Endodermal cell (in vitro differentiated cells): ENCODE measurements around the gene TYK2. TPM values are rescaled to one million over a fixed set of nuclear protein-coding genes. Genes with fewer than 3 reads are reported as not detected.

Source experiments
- DNase-seq: peaks from one replicate; pipeline ENCODE4 v3.0.0-alpha.2; 2017
- H3K27ac ChIP-seq: 2 replicates; pipeline ENCODE4 v1.5.1; 2013; ENCODE audit warnings: mild to moderate bottlenecking, low read depth, low read length, moderate library complexity
- H3K27me3 ChIP-seq: 2 replicates; pipeline ENCODE4 v1.6.1; 2013; ENCODE audit warnings: mild to moderate bottlenecking, low read length, moderate library complexity; ENCODE audit not compliant: insufficient read depth, control insufficient read depth, poor library complexity, severe bottlenecking
- H3K36me3 ChIP-seq: 2 replicates; pipeline ENCODE4 v1.7.0; 2013; ENCODE audit warnings: mild to moderate bottlenecking, low read length, moderate library complexity; ENCODE audit not compliant: control insufficient read depth, insufficient read depth
- H3K4me1 ChIP-seq: one replicate; pipeline ENCODE4 v1.7.0; 2013; ENCODE audit warnings: low read length; ENCODE audit not compliant: control insufficient read depth, insufficient read depth
- H3K4me3 ChIP-seq: 2 replicates; pipeline ENCODE4 v1.5.1; 2013; ENCODE audit warnings: mild to moderate bottlenecking, low read length, moderate library complexity
- H3K9ac ChIP-seq: 2 replicates; pipeline ENCODE4 v1.6.1; 2013; ENCODE audit warnings: mild to moderate bottlenecking, low read length, moderate library complexity; ENCODE audit not compliant: poor library complexity, severe bottlenecking; ENCODE audit errors: extremely low read depth
- H3K9me3 ChIP-seq: 2 replicates; pipeline ENCODE4 v1.6.1; 2013; ENCODE audit warnings: mild to moderate bottlenecking, low read length, moderate library complexity; ENCODE audit not compliant: control insufficient read depth
- H3K27ac Mint-ChIP-seq: 2 replicates; pipeline ENCODE4 v1.8.0; 2020; ENCODE audit warnings: mixed read lengths
- H3K27me3 Mint-ChIP-seq: 2 replicates; pipeline ENCODE4 v1.8.0; 2021; ENCODE audit warnings: mild to moderate bottlenecking, mixed read lengths; ENCODE audit not compliant: insufficient read depth
- H3K36me3 Mint-ChIP-seq: 2 replicates; pipeline ENCODE4 v1.8.0; 2020; ENCODE audit warnings: low read depth, mixed read lengths
- H3K4me1 Mint-ChIP-seq: 2 replicates; pipeline ENCODE4 v1.8.0; 2020; ENCODE audit warnings: mixed read lengths
- H3K4me3 Mint-ChIP-seq: 2 replicates; pipeline ENCODE4 v1.8.0; 2020; ENCODE audit warnings: mild to moderate bottlenecking, moderate library complexity, mixed read lengths
- H3K9me3 Mint-ChIP-seq: 2 replicates; pipeline ENCODE4 v1.8.0; 2020; ENCODE audit warnings: mild to moderate bottlenecking, mixed read lengths
- WGBS, 2 experiments: methylation state at CpG; one replicate each; pipeline versions ENCODE4 v1.1.5 to v1.1.7; 2013; ENCODE audit warnings: missing lambda C conversion rate in 2 of 2, mixed read lengths in 1 of 2; ENCODE audit not compliant: insufficient coverage in 1 of 2, insufficient read length in 1 of 2; 5-methylcytosine and 5-hydroxymethylcytosine counted together
- total RNA-seq, 2 donors: library from RNA; stranded (reverse); fragmentation: NEBNext Ultra II Directional in 1 of 2; extraction: Animal tissue kit (Norgen Biotek cat#: 25700) in 1 of 2; gene quantifications; 2 replicates in 1 of 2; 3 replicates in 1 of 2; pipeline ENCODE4 v1.2.1, GENCODE V29; 2021
- TF ChIP-seq, protein P1 (sequence below): fragments of 200-600 bp; sonication (generic); conservative IDR thresholded peaks from 2 replicates; pipeline ENCODE4 v1.5.0; 2021; ENCODE audit warnings: antibody characterized with exemption, mild to moderate bottlenecking

The TYK2 gene
- total RNA-seq, 2 donors from 2014 or later: 63.5 to 65.8 TPM

DNA sequence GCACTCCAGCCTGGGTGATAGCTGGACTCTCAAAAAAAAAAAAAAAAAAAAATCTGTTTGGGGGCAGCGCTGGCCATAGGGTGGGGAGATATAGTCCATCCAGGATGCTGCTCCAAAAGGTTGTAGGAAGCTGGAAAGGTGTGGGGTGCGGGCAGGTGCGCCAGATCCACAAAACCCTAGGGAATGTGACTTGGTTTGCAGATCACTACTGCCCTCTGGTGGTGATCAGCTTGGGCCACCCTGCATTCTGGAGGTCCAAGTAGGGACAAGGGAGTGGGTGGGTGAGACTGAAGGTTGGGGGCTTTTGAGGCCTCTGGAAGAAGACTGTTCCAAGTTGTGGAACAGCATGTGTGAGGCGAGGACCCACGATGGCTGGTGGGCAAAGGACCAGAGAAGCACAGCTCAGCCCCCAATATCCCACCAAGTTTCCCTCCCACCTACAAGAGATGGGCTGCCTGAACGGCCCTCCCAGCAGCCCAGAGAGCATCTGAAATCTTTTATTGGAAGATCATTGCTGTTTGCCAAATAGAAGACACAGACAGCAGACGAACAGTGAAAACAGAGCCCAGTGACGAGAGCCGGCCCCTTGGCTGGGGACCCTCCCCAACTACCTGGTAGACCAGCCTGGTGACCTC, 10.4 kb upstream of the TYK2 start:
- Histone ChIP-seq H3K9me3 (no peaks in the 10 kb centered on the region), H3K27ac (no peak overlapping the region), H3K4me3 (no peak overlapping the region), H3K36me3 (peaks cover 41% of the 10 kb centered on the region), H3K4me1 (no peaks in the 10 kb centered on the region), H3K27me3 (no peaks in the 10 kb centered on the region), H3K9ac (no peak overlapping the region)
- Mint-ChIP-seq H3K9me3 (no peaks in the 10 kb centered on the region), H3K27me3 (peaks cover 5% of the 10 kb centered on the region), H3K4me1 (peaks cover 2% of the 10 kb centered on the region), H3K36me3 (peaks cover 31% of the 10 kb centered on the region), H3K27ac (no peak overlapping the region), H3K4me3 (no peak overlapping the region)
- peak; percentile 93 for DNase-seq
- TF ChIP-seq, protein P1, sequence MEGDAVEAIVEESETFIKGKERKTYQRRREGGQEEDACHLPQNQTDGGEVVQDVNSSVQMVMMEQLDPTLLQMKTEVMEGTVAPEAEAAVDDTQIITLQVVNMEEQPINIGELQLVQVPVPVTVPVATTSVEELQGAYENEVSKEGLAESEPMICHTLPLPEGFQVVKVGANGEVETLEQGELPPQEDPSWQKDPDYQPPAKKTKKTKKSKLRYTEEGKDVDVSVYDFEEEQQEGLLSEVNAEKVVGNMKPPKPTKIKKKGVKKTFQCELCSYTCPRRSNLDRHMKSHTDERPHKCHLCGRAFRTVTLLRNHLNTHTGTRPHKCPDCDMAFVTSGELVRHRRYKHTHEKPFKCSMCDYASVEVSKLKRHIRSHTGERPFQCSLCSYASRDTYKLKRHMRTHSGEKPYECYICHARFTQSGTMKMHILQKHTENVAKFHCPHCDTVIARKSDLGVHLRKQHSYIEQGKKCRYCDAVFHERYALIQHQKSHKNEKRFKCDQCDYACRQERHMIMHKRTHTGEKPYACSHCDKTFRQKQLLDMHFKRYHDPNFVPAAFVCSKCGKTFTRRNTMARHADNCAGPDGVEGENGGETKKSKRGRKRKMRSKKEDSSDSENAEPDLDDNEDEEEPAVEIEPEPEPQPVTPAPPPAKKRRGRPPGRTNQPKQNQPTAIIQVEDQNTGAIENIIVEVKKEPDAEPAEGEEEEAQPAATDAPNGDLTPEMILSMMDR: peak; percentile 88
- WGBS, 2 experiments: 69 to 82% methylated on average over 4 to 9 of the region's 9 CpGs

DNA sequence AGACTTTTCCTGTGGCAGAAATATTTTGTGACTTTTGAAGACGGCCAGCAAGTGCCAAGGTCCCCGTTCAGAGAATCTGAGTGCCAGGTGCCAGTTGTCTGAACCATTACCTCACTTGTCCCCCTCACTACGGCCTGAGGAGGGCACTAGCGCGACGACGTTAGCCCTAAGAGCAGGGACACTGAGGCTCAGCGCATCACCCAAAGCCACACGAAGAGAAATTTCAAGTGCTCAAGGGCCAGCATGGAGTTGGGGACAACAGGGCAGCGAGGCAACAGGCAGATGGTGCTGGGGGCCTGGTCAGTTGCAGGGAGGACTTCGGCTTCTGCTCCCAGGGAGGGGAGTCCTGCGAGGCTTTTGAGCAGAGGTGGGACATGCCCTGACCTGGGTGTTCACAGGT, 9.5 kb upstream of the TYK2 start:
- Histone ChIP-seq H3K27ac (no peak overlapping the region), H3K4me3 (no peak overlapping the region), H3K36me3 (peaks cover 35% of the 10 kb centered on the region), H3K27me3 (no peaks in the 10 kb centered on the region), H3K9me3 (no peaks in the 10 kb centered on the region), H3K4me1 (no peaks in the 10 kb centered on the region), H3K9ac (no peak overlapping the region)
- TF ChIP-seq, protein P1: peak; percentile 63
- peaks cover 5% of the 10 kb centered on the region for H3K27me3 Mint-ChIP-seq
- H3K4me3 Mint-ChIP-seq: no peak overlapping the region
- peaks cover 2% of the 10 kb centered on the region for H3K4me1 Mint-ChIP-seq
- H3K27ac Mint-ChIP-seq: peak overlapping the region; percentile 76
- peak; percentile 79 for DNase-seq
- no peaks in the 10 kb centered on the region for H3K9me3 Mint-ChIP-seq
- H3K36me3 Mint-ChIP-seq: peaks cover 25% of the 10 kb centered on the region
- 80 to 83% methylated on average over 11 to 12 of the region's 12 CpGs for WGBS, 2 experiments

DNA sequence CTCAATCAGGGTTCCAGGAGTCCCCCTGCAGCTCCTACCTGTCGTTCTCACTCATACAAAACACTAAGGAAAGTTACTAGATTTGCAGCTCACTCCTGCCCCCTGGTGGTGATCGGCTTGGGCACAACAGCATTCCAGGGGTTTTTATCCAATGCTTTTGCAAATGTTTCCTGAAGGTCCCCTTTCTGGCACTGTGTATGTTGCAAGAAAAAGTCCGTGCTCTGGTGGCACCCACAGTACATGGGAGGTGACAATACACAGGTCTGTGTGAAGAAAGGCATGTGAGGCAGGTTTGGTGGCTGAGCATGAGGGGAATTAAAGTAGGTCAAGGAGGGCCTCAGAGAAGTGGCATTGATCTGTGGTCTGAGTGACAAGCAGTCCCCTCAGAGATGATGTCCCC, 8.6 kb upstream of the TYK2 start:
- H3K9ac ChIP-seq: no peak overlapping the region
- no peak overlapping the region for H3K4me3 ChIP-seq
- peaks cover 5% of the 10 kb centered on the region for H3K27me3 Mint-ChIP-seq
- no peak overlapping the region for H3K4me3 Mint-ChIP-seq
- H3K36me3 Mint-ChIP-seq: peaks cover 20% of the 10 kb centered on the region
- H3K27me3 ChIP-seq: no peaks in the 10 kb centered on the region
- TF ChIP-seq, protein P1: peak; percentile 96
- H3K9me3 Mint-ChIP-seq: no peaks in the 10 kb centered on the region
- WGBS, 2 experiments: 2 to 9% methylated on average over 3 of the region's 3 CpGs
- H3K4me1 ChIP-seq: no peaks in the 10 kb centered on the region
- H3K36me3 ChIP-seq: peaks cover 28% of the 10 kb centered on the region
- H3K27ac ChIP-seq: no peak overlapping the region
- no peaks in the 10 kb centered on the region for H3K9me3 ChIP-seq
- peaks cover 2% of the 10 kb centered on the region for H3K4me1 Mint-ChIP-seq
- peak; percentile 97 for DNase-seq
- peak overlapping the region; percentile 52 for H3K27ac Mint-ChIP-seq
